Fibroblast of skin of right quadriceps (primary cell): ENCODE data around the gene PIP5K1B.

Experiments used
- DNase-seq: peaks from one replicate; pipeline ENCODE4 v3.0.0-alpha.2; 2013

PIP5K1B gene

DNA sequence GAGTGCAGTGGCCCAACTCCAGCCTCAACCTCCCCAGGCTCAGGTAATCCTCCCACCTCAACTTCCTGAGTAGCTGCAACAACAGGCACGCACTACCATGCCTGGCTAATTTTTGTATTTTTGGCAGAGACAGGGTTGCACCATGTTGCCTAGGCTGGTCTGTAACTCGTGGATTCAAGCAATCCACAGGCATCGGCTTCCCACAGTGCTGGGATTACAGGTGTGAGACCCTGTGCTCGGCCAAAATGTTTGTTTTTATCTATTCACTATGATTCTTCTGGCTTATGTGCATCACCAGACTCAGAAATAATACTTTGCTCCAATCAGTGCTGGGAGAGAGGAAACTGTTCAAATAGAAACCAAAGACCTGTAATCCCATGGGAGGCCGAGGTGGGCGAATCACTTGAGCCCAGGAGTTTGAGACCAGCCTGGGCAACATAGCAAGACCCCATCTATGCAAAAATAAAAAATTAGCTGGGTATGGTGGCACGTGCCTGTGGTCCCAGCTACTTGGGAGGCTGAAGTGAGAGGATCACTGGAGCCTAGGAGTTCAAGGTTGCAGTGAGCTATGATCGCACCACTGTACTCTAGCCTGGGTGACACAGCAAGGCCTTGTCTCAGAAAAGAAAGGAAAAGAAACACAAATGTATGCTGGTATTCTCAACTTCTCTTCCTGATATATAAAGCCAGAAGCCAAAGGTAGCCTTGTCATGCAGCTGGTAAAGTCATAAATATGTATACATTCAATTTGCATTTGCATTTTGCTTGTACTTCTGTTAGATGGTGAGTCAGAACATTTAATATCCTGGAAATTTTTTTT lies 4.5 kb downstream of the PIP5K1B start:
- no peak for DNase-seq

DNA sequence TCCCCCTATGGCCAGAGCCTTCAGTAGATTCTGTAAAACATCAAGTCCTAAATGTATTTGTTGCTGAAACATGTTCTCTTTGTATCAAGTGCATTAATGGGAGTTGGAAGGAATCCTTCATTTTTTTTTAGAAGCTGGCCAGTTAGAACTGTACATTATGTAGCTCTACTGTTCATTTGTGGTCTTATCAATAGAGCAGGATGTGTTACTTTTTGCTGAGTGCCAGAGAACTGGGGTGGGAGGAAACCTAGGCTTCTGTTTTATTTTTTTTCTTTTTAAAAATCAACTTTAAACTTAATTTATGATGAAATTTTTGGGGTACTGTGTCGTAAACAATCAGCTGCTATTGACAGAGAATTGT lies 5.1 kb downstream of the PIP5K1B start:
- DNase-seq = no peak

DNA sequence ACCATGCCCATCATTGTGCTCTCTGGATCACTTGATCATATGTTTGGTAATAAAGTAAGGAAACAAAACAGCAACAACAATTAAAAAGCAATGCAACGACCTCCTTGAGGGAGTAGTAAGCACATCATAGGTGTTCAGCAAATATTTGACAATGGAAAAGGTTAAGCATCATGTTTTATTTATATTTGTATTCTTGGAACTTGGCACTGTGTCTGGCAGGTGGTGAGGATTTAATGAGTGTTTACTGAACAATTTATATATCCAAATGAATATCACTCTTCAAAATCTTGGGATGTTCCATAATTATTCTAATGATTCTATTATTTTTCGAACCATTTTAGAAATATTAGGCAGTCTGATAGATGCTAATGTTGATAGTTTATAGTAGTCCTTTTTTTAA lies 6.2 kb downstream of the PIP5K1B start:
- no peak for DNase-seq

- no peak for DNase-seq
These were observed 6.9 kb downstream of the PIP5K1B start for GRCh38 chr9:68711932-68712331.

GRCh38 chr9:68714416-68715180 lies 9.6 kb downstream of the PIP5K1B start:
- no peak for DNase-seq

- no peak for DNase-seq
These were observed 10.1 kb downstream of the PIP5K1B start for GRCh38 chr9:68715181-68715456.

DNA sequence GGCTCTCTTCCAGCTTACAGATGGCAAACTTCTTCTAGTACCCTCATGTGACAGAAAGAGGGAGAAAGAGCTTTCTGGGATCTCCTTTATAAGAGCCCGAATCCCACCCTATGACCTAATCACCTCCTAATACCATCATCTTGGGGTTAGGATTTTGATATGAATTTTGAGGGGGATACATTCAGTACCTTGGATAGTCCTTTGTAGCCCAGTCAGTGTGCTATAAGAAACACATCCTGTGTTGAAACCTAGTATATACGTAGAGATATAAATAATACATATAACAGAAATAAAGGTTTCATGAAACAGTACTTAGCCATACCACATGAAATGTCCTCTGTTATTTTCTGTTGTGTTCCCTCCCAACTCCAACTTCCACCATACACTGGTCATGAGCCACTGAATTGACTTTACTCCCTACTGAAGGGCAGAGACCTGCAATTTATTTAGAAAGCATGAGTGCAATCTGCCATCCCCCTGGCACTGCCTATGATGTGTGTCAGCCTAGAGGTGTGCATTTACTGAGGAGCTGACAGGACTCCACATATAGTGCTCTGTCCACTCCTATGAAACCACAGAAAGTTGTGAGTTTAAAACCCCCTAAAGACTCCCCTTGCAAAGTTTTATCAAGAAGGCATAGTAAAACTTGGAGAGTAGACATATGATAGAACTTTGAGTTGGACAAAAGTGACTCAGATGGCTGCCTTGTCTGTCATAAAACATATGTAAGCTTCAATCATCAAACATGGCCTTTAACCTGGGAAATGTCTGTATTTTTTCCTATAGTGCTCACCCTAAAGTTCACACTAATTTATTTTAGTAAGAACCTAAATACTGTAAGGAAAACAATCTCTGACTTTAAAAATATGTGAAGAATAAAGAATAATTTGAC lies 12.8 kb downstream of the PIP5K1B start:
- DNase-seq = no peak

- DNase-seq = no peak
These were observed 14.8 kb downstream of the PIP5K1B start for GRCh38 chr9:68719847-68720246.

DNA sequence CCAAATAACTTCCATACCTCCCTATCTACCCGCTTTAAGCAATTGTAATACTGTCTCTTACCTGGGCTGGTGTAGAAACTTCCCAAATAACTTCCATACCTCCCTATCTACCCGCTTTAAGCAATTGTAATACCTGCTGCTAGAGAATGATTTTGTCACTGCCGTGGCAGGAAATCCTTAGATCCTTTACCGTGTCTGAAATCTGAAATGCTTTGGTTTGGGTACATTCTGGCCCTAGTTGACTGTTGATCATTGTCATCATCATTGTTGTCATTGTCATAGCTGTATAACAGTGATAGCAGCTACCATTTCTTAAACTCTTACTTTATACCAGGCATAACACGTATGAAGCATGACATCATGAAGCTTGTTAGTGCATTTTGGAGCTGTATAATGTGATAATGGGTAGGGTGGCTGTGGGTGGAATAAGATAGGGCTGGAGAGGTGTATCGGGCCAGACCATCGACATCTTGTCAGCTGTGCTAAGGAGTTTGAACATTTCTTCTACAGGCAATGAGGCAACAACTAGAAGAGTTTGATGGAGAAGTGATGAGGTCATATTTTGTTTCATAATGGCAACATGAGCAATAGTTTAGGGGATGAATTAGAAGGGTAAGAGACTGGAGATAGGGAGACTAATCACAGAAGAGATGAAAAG lies 15.7 kb downstream of the PIP5K1B start:
- DNase-seq = no peak

DNA sequence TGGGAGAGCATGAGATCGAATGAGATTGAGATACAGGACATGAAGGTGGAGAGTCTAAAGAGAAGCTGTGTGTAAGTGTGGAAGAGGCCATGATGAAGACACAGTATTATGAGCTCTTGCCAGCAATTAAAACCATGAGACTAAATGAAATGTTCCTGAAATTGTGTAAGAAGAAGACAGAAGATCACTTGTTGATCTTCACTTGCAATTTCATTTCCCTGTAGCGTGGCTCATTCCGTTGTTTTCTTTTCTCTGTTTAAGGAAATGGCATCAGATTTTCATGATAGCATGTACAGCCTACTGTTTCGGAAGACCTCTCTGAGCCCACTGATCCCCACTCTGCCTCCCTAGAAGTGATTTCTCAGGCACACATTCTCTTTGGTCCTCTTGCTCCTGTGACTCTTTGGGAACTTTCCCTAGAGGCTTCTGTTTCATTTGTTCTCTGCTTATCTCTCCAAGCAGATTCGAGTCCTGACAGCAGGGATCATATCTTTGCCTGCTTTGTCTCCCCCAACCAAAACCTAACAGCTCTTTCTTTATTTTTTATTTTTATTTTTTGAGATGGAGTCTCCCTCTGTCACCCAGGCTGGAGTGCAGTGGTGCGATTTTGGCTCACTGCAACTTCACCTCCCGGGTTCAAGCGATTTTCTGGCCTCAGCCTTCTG lies 16.8 kb downstream of the PIP5K1B start:
- no peak for DNase-seq

- no peak for DNase-seq
These were observed 20.0 kb downstream of the PIP5K1B start for GRCh38 chr9:68725070-68725469.

GRCh38 chr9:68726489-68726888 lies 21.4 kb downstream of the PIP5K1B start:
- no peak for DNase-seq

GRCh38 chr9:68727636-68728035 lies 22.6 kb downstream of the PIP5K1B start:
- DNase-seq = no peak

- DNase-seq = no peak
These were observed 23.7 kb downstream of the PIP5K1B start for GRCh38 chr9:68728731-68729130.

- no peak for DNase-seq
These were observed 25.7 kb downstream of the PIP5K1B start for GRCh38 chr9:68730570-68731235.

DNA sequence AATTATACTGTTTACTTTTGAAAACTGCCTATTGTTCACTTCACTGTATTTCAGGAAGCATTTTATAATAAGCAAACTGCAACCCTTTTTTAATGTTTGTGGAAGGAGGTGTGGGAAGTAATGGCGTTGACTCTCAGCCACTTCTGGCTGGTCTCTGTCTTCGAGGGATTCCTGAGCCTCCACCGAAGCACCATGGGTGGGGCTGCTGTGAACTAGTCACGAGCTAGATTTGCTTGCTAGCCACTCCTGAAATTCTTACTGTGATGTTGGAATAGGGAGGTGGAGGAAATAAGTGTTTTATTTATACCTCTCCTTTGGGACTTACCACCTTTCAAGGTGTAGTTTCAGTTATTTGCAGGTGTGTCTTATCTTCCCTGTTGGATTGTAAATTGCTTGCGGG lies 26.8 kb downstream of the PIP5K1B start:
- no peak for DNase-seq

DNA sequence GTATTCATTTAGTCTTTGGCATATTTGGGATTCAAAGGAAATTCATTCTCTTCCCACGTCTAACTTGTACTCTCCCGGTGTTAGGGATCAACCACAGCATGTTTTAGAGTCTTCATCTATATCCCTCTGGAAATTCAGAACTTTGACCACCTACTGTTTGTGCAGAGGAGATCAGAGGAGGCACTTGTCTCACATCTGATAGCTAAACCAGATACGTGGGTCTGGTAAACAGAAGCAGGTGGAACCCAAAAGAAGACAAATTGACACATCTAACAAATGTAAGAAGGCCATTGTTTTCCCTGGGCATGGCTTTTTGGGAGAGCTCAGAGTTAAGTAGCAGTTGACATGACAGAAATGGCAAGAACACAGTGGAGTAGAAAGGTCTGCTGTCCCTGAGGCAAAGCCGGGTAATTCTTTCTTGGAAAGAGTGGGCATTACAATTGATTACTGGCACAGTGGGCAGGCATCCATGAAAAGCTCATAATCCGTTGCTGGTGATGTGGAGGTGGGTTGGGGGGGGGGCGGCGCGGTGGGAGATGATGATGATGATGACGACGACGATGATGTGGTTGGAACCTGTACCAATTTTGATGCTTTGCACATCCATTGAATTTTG lies 27.5 kb downstream of the PIP5K1B start:
- DNase-seq = no peak

DNA sequence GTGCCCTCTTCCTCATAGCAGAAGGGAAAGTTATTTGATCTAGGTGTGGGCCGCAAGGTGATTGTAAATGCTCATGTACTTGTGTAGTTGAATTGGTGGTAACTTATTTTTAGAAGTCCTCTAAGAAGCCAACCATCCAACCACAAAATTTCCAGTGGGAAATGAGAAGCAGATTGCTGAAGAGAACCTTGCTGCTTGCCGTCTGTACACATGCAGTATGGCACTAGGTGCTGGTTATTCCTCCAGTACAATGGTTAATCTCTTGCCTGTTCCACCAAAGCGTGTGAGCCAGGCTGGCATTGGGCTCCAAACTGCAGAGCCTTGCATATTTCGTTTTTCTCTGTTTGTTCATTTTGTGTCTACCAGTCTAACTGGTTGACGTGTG lies 28.0 kb downstream of the PIP5K1B start:
- DNase-seq = no peak

DNA sequence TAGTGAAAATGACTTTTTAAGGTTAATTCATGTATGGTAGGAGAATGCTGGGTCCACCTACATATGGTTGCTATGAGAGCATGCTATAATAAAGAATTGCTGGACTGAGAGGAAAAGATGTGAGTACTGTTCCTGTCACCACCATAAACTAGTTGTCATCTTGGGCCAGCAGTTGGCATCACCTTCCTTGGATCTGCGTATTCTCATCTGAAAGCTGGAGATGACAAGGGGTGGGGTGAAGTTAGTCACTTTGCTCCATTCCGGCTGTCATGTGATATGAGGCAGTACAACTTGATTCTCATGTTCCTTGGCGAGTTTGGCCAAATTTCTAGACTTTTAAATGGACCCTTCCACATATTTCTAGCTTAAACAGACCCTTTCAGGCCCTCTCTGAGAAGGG lies 33.3 kb downstream of the PIP5K1B start:
- no peak for DNase-seq

- DNase-seq = no peak
These were observed 34.7 kb downstream of the PIP5K1B start for GRCh38 chr9:68739621-68740174.

- DNase-seq = no peak
These were observed 35.5 kb downstream of the PIP5K1B start for GRCh38 chr9:68740561-68740960.
